HepG2 (cell line): ENCODE results near the gene NYNRIN. TPM values are rescaled to one million over a fixed set of nuclear protein-coding genes. Genes with fewer than 3 reads are reported as not detected.

Experiments
- CBX5 ChIP-seq: sonication (generic); formaldehyde crosslinking; IDR thresholded peaks from 2 replicates; pipeline ENCODE4 v1.4.0; 2020; ENCODE audit warnings: missing genetic modification reagents, borderline replicate concordance
- CERS6 ChIP-seq: sonication (generic); formaldehyde crosslinking; IDR thresholded peaks from 2 replicates; pipeline ENCODE4 v1.5.0; 2020; ENCODE audit warnings: missing genetic modification reagents
- EZH2 ChIP-seq: conservative IDR thresholded peaks from 2 replicates; pipeline ENCODE4 v1.6.1; 2012; ENCODE audit warnings: mild to moderate bottlenecking, low read depth, low read length, moderate library complexity
- FOXJ3 ChIP-seq: sonication (generic); formaldehyde crosslinking; IDR thresholded peaks from 2 replicates; pipeline ENCODE4 v1.4.0; 2020; ENCODE audit warnings: missing genetic modification reagents, mild to moderate bottlenecking, borderline replicate concordance
- IRX3 ChIP-seq: sonication (generic); formaldehyde crosslinking; IDR thresholded peaks from 2 replicates; pipeline ENCODE4 v1.8.1; 2023; ENCODE audit warnings: mild to moderate bottlenecking, low read depth, missing genetic modification reagents, borderline replicate concordance
- KAT2B ChIP-seq: fragments of 150-350 bp; IDR thresholded peaks from 2 replicates; pipeline ENCODE4 v1.6.1; 2014; ENCODE audit warnings: low read depth, low read length, borderline replicate concordance
- KDM1A ChIP-seq: IDR thresholded peaks from 2 replicates; pipeline ENCODE4 v1.6.1; 2016; ENCODE audit warnings: missing compliant biosample characterization
- NFYC ChIP-seq: IDR thresholded peaks from 2 replicates; pipeline ENCODE4 v1.6.1; 2016; ENCODE audit warnings: missing genetic modification reagents, missing compliant biosample characterization
- REXO4 ChIP-seq: sonication (generic); formaldehyde crosslinking; IDR thresholded peaks from 2 replicates; pipeline ENCODE4 v1.8.0; 2022; ENCODE audit warnings: missing genetic modification reagents, mild to moderate bottlenecking, borderline replicate concordance
- RORA ChIP-seq: sonication (generic); formaldehyde crosslinking; IDR thresholded peaks from 2 replicates; pipeline ENCODE4 v1.5.0; 2020; ENCODE audit warnings: mild to moderate bottlenecking, missing genetic modification reagents, moderate library complexity
- SETDB1 ChIP-seq: sonication (generic); formaldehyde crosslinking; IDR thresholded peaks from 2 replicates; pipeline ENCODE4 v1.5.1; 2020; ENCODE audit warnings: missing genetic modification reagents, mild to moderate bottlenecking, borderline replicate concordance
- SRSF1 ChIP-seq: fragments of 200-400 bp; formaldehyde crosslinking; optimal IDR thresholded peaks from 2 replicates; pipeline ENCODE3; 2017; ENCODE audit warnings: mild to moderate bottlenecking, low read depth, low read length, moderate library complexity
- THYN1 ChIP-seq: sonication (generic); formaldehyde crosslinking; IDR thresholded peaks from 2 replicates; pipeline ENCODE4 v1.8.1; 2023; ENCODE audit warnings: low read depth, mild to moderate bottlenecking, moderate library complexity, missing genetic modification reagents, borderline replicate concordance
- TRIM24 ChIP-seq: sonication (generic); formaldehyde crosslinking; IDR thresholded peaks from 2 replicates; pipeline ENCODE4 v1.8.0; 2022; ENCODE audit warnings: mild to moderate bottlenecking, missing genetic modification reagents
- YEATS2 ChIP-seq: sonication (generic); formaldehyde crosslinking; IDR thresholded peaks from 2 replicates; pipeline ENCODE4 v1.4.0; 2020; ENCODE audit warnings: missing genetic modification reagents, borderline replicate concordance
- ZBTB34 ChIP-seq: sonication (generic); formaldehyde crosslinking; IDR thresholded peaks from 2 replicates; pipeline ENCODE4 v1.8.0; 2022; ENCODE audit warnings: mild to moderate bottlenecking, missing genetic modification reagents
- ZGPAT ChIP-seq: IDR thresholded peaks from 2 replicates; pipeline ENCODE4 v1.6.1; 2016; ENCODE audit warnings: mild to moderate bottlenecking
- ZNF256 ChIP-seq: sonication (generic); formaldehyde crosslinking; conservative IDR thresholded peaks from 2 replicates; pipeline ENCODE4 v1.4.0; 2020; ENCODE audit warnings: missing genetic modification reagents
- ZNF333 ChIP-seq: sonication (generic); formaldehyde crosslinking; IDR thresholded peaks from 2 replicates; pipeline ENCODE4 v1.4.0; 2020; ENCODE audit warnings: mild to moderate bottlenecking, missing genetic modification reagents, borderline replicate concordance
- ZNF549 ChIP-seq: sonication (generic); formaldehyde crosslinking; IDR thresholded peaks from 2 replicates; pipeline ENCODE4 v1.5.0; 2020; ENCODE audit warnings: missing genetic modification reagents
- ZNF572 ChIP-seq: sonication (generic); formaldehyde crosslinking; IDR thresholded peaks from 2 replicates; pipeline ENCODE4 v1.5.1; 2020; ENCODE audit warnings: mild to moderate bottlenecking, missing genetic modification reagents
- ZNF674 ChIP-seq: sonication (generic); formaldehyde crosslinking; IDR thresholded peaks from 2 replicates; pipeline ENCODE4 v1.5.0; 2020; ENCODE audit warnings: low read depth, mild to moderate bottlenecking, missing genetic modification reagents
- ZNF800 ChIP-seq: sonication (generic); formaldehyde crosslinking; IDR thresholded peaks from 2 replicates; pipeline ENCODE4 v1.4.0; 2020; ENCODE audit warnings: missing genetic modification reagents
- polyA plus RNA-seq, 8 experiments: library from polyadenylated mRNA; depleted of rRNA in 3 of 8; stranded (reverse) in 7 of 8; unstranded in 1 of 8; fragments of >200 nt; fragmentation: Illumina TruSeq in 4 of 8; extraction: Trizol in 4 of 8; gene quantifications; 2 replicates each; pipeline versions ENCODE4 v1.2.1 to v1.2.3, GENCODE V29; 2011 to 2016; ENCODE audit warnings: low read depth in 4 of 8, missing spikeins in 1 of 8, mixed read lengths in 1 of 8; ENCODE audit not compliant: insufficient read depth in 1 of 8
- total RNA-seq, 5 experiments: library from RNA; depleted of rRNA; stranded (reverse); fragments of >200 nt; fragmentation: Illumina TruSeq; extraction: Trizol; gene quantifications; 2 replicates each; pipeline ENCODE4 v1.2.3, GENCODE V29; 2016; ENCODE audit warnings: low read depth in 1 of 5

The NYNRIN gene
- total and polyA plus RNA-seq, 2 of the 13 experiments (the other 11 are each of a cell fraction or from before 2014, with no cell fraction given): 0.63 to 1.1 TPM

- TF ChIP-seq CBX5 (CRISPR knock-in tag) (peak; percentile 97), KAT2B (no peak), TRIM24 (no peak), ZNF333 (peak; percentile 97), ZGPAT (CRISPR knock-in tag) (peak; percentile 96), IRX3 (CRISPR knock-in tag) (peak; percentile 28; the same call in 1 of the 2 replicates), ZNF549 (no peak), SETDB1 (CRISPR knock-in tag) (no peak), SRSF1 (peak; percentile 49), CERS6 (CRISPR knock-in tag) (no peak), ZNF256 (CRISPR knock-in tag) (peak; percentile 88; the same call in 1 of the 2 replicates), REXO4 (CRISPR knock-in tag) (no peak), RORA (CRISPR knock-in tag) (no peak), KDM1A (peak; percentile 34; the same call in 1 of the 2 replicates), ZNF572 (CRISPR knock-in tag) (peak; percentile 96), ZNF800 (peak; percentile 82; the same call in 1 of the 2 replicates), ZNF674 (CRISPR knock-in tag) (no peak), EZH2 (peak; percentile 86; the same call in 1 of the 2 replicates), ZBTB34 (CRISPR knock-in tag) (no peak), YEATS2 (CRISPR knock-in tag) (peak; percentile 81; the same call in 1 of the 2 replicates), THYN1 (CRISPR knock-in tag) (no peak), NFYC (CRISPR knock-in tag) (peak; percentile 40), FOXJ3 (CRISPR knock-in tag) (peak; percentile 44; the same call in 1 of the 2 replicates)
Observed at GRCh38 chr14:24365600-24366412, 33.0 kb upstream of the NYNRIN start (continued).
